Stomach (tissue), 9 donors: Measurements from ENCODE around the gene CLPX. TPM values are rescaled to one million over a fixed set of nuclear protein-coding genes. Genes with fewer than 3 reads are reported as not detected.
"Not testable (repeated sequence)": the region's sequence is repeated elsewhere in the genome, so short reads cannot be mapped to it uniquely, and the experiment has no call there.

Experiments
- DNase-seq, 2 donors: peaks; one replicate each; pipeline versions ENCODE4 v3.0.0 to v3.0.0-alpha.2; 2013 to 2019
- H3K27ac ChIP-seq, 5 donors: fragments of 200-600 bp in 4 of 5; sonication (generic) in 4 of 5; one replicate each; pipeline ENCODE4 v1.5.1; 2013 to 2019; ENCODE audit warnings: mild to moderate bottlenecking in 1 of 5, moderate library complexity in 1 of 5
- H3K27me3 ChIP-seq, 3 donors: fragments of 200-600 bp; sonication (generic); one replicate each; pipeline ENCODE4 v1.5.1; 2017 to 2019; ENCODE audit warnings: mixed run types in 1 of 3
- H3K36me3 ChIP-seq, 4 donors: fragments of 200-600 bp; sonication (generic); 1 replicate in 3 of 4; 2 replicates in 1 of 4; pipeline ENCODE4 v1.5.1; 2016 to 2019
- H3K4me1 ChIP-seq, 4 donors: fragments of 200-600 bp; sonication (generic); one replicate each; pipeline ENCODE4 v1.5.1; 2016 to 2019
- H3K4me3 ChIP-seq, 4 donors: fragments of 200-600 bp; sonication (generic) in 3 of 4; one replicate each; pipeline ENCODE4 v1.5.1; 2016 to 2019; ENCODE audit warnings: mild to moderate bottlenecking in 1 of 4
- H3K9me3 ChIP-seq, 4 donors: fragments of 200-600 bp; sonication (generic); one replicate each; pipeline ENCODE4 v1.5.1; 2016 to 2019
- EP300 ChIP-seq: sonication (generic); formaldehyde crosslinking; IDR thresholded peaks from one replicate; pipeline ENCODE4 v1.6.1; 2017; ENCODE audit warnings: antibody characterized with exemption
- POLR2A ChIP-seq, 4 donors: fragments of 450-650 bp; IDR thresholded peaks; one replicate each; pipeline ENCODE4 v1.6.1; 2016; ENCODE audit warnings: antibody characterized with exemption in 4 of 4, control low read depth in 2 of 4, mild to moderate bottlenecking in 1 of 4, moderate library complexity in 1 of 4
- POLR2AphosphoS5 ChIP-seq, 3 donors: sonication (generic); formaldehyde crosslinking; IDR thresholded peaks; one replicate each; pipeline ENCODE4 v1.6.1; 2016; ENCODE audit warnings: antibody characterized with exemption in 3 of 3
- WGBS, 5 donors: extraction: QIAGEN DNeasy Blood & Tissue Kit in 3 of 5; methylation state at CpG; one replicate each; pipeline versions ENCODE4 v1.1.5 to v1.1.7; 2013 to 2018; 5-methylcytosine and 5-hydroxymethylcytosine counted together
- intact Hi-C: fragments of 100-400 bp; cut with DNase I; formaldehyde crosslinking; loops from one replicate; pipeline ENCODE4 v1.15.1; 2023; ENCODE audit warnings: low total_unique reads
- polyA plus RNA-seq, 3 donors: library from polyadenylated mRNA; stranded (reverse); fragments of 200-250 nt; gene quantifications; one replicate each; pipeline ENCODE4 v1.2.3, GENCODE V29; 2013
- total RNA-seq, 5 donors: library from RNA; depleted of rRNA; stranded (reverse); fragments of >200 nt; gene quantifications; one replicate each; pipeline versions ENCODE4 v1.1.0 to v1.2.3, GENCODE V29; 2014 to 2016
- TF ChIP-seq, protein P1 (sequence below), 7 experiments: fragments of 450-650 bp in 4 of 7; fragments of 200-600 bp in 3 of 7; sonication (generic) in 3 of 7; IDR thresholded peaks; one replicate each; pipeline ENCODE4 v1.5.1; 2016 to 2019; ENCODE audit warnings: antibody characterized with exemption in 7 of 7, control low read depth in 2 of 7, mild to moderate bottlenecking in 1 of 7
- donor health status: healthy with polysubstance abuse.
- donor health status: Bipolar disorder and iron deficiency.
- donor health status: healthy.

The CLPX gene
- total and polyA plus RNA-seq, 8 donors: 11.1 to 121 (median 39.2) TPM

GRCh38 chr15:65182538-65182937, 2.6 kb downstream of the CLPX start:
- Histone ChIP-seq H3K4me1 (peaks cover 14 to 70% (median 36%) of the 10 kb centered on the region in 4 donors), H3K9me3 (no peaks in the 10 kb centered on the region), H3K27ac (peak overlapping the region in 1 of 5 donors; percentile 97), H3K27me3 (no peaks in the 10 kb centered on the region), H3K4me3 (peak overlapping the region in 3 of 4 donors; percentile 74 to 95 (median 95)), H3K36me3 (peaks cover 13 to 38% (median 35%) of the 10 kb centered on the region in 4 donors)
- intact Hi-C loops: no loop called here
- TF ChIP-seq POLR2AphosphoS5 (IDR thresholded peaks at IDR 0.05) (no peak), EP300 (no peak)
- TF ChIP-seq, protein P1, sequence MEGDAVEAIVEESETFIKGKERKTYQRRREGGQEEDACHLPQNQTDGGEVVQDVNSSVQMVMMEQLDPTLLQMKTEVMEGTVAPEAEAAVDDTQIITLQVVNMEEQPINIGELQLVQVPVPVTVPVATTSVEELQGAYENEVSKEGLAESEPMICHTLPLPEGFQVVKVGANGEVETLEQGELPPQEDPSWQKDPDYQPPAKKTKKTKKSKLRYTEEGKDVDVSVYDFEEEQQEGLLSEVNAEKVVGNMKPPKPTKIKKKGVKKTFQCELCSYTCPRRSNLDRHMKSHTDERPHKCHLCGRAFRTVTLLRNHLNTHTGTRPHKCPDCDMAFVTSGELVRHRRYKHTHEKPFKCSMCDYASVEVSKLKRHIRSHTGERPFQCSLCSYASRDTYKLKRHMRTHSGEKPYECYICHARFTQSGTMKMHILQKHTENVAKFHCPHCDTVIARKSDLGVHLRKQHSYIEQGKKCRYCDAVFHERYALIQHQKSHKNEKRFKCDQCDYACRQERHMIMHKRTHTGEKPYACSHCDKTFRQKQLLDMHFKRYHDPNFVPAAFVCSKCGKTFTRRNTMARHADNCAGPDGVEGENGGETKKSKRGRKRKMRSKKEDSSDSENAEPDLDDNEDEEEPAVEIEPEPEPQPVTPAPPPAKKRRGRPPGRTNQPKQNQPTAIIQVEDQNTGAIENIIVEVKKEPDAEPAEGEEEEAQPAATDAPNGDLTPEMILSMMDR (IDR thresholded peaks at IDR 0.05): no peak
- 73 to 78% (median 75%) methylated on average over 4 of the region's 4 CpGs for WGBS, 5 donors
- no peak for DNase-seq

GRCh38 chr15:65181582-65182353, 3.4 kb downstream of the CLPX start:
- Histone ChIP-seq H3K4me1 (peaks cover 14 to 73% (median 36%) of the 10 kb centered on the region in 4 donors), H3K36me3 (peaks cover 19 to 45% (median 42%) of the 10 kb centered on the region in 4 donors)
- H3K27me3 ChIP-seq, H3K27ac ChIP-seq, intact Hi-C loops, H3K4me3 ChIP-seq, H3K9me3 ChIP-seq, DNase-seq: not testable (repeated sequence)
- 89 to 93% (median 91%) methylated on average over 15 of the region's 15 CpGs for WGBS, 5 donors

DNA sequence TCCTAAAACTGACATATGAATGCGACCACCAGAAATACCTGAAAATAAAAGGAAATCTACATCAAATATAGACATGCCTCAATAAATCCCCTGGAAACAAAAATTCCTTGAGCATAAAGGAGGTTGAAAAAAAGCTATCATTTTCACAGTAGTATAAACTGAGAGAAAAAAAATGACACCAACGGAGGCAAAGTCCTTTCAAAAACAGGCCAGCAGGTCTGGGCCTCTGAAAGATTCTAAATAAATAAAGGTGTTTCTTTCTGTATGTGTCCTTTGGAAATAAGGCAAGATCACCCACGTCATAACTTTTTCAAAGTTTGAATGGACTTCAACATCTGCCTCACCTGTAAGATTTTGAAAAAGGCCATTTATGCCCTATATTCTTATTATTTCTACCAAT, 5.0 kb downstream of the CLPX start:
- no peak for DNase-seq

DNA sequence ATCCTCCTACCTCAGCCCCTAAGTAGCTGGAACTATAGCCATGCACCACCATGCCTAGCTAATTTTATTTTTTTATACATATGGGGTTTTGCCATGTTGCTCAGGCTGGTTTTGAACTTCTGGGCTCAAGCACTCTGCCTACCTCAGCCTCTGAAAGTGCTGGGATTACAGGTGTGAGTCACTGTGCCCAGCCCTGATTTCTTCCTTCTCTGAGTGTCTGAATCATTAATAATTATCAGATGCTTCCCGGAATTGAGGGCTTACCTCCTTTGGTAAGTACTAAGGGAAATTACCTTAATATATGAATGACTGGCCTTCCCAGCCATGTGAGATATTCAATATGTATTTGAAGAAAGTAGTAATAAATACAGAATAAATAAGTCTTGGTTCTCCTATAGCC, 7.2 kb downstream of the CLPX start:
- intact Hi-C loops: no loop called here
- no peak for TF ChIP-seq EP300
- TF ChIP-seq POLR2A (IDR thresholded peaks at IDR 0.05): no peak
- peak in 1 of 3 donors; percentile 62 for TF ChIP-seq POLR2AphosphoS5 (IDR thresholded peaks at IDR 0.05)
- TF ChIP-seq, protein P1 (IDR thresholded peaks at IDR 0.05): no peak
- Histone ChIP-seq H3K4me3 (no peak overlapping the region), H3K36me3 (peaks cover 32 to 83% (median 80%) of the 10 kb centered on the region in 4 donors), H3K9me3 (no peaks in the 10 kb centered on the region), H3K27me3 (no peaks in the 10 kb centered on the region), H3K4me1 (peaks cover 6 to 59% (median 33%) of the 10 kb centered on the region in 4 donors), H3K27ac (peak overlapping the region in 2 of 5 donors; percentile 4 to 58)
- WGBS, 5 donors: 26 to 48% (median 37%) methylated on average over 1 of the region's 1 CpG
- no peak for DNase-seq

More for the DNA sequence above, 5.0 kb downstream of the CLPX start:
- intact Hi-C loops: no loop called here
- no peak overlapping the region for H3K4me3 ChIP-seq
- no peaks in the 10 kb centered on the region for H3K27me3 ChIP-seq
- H3K36me3 ChIP-seq: peaks cover 26 to 61% (median 58%) of the 10 kb centered on the region in 4 donors
- 84 to 91% (median 89%) methylated on average over 3 of the region's 3 CpGs for WGBS, 5 donors
- no peak overlapping the region for H3K27ac ChIP-seq
- TF ChIP-seq POLR2A (IDR thresholded peaks at IDR 0.05) (no peak), POLR2AphosphoS5 (IDR thresholded peaks at IDR 0.05) (no peak), EP300 (no peak)
- TF ChIP-seq, protein P1 (IDR thresholded peaks at IDR 0.05): no peak
- no peaks in the 10 kb centered on the region for H3K9me3 ChIP-seq
- peaks cover 10 to 68% (median 33%) of the 10 kb centered on the region in 4 donors for H3K4me1 ChIP-seq

GRCh38 chr15:65176056-65176455, 9.1 kb downstream of the CLPX start:
- TF ChIP-seq POLR2AphosphoS5 (IDR thresholded peaks at IDR 0.05) (no peak), EP300 (no peak), POLR2A (IDR thresholded peaks at IDR 0.05) (no peak)
- TF ChIP-seq, protein P1 (IDR thresholded peaks at IDR 0.05): no peak
- intact Hi-C loops: no loop called here
- Histone ChIP-seq H3K36me3 (peaks cover 41 to 98% (median 95%) of the 10 kb centered on the region in 4 donors), H3K27me3 (no peaks in the 10 kb centered on the region), H3K4me3 (no peak overlapping the region), H3K9me3 (no peaks in the 10 kb centered on the region), H3K27ac (no peak overlapping the region), H3K4me1 (peaks cover 0 to 41% (median 17%) of the 10 kb centered on the region in 4 donors)
- no peak for DNase-seq
